DND-41 (cell line): ENCODE measurements around the gene HOXC11.

Source experiments
- CTCF ChIP-seq: IDR thresholded peaks from 2 replicates; pipeline ENCODE4 v1.5.1; 2012; ENCODE audit warnings: borderline replicate concordance, low read length, moderate library complexity, mild to moderate bottlenecking; ENCODE audit not compliant: poor library complexity, severe bottlenecking; ENCODE audit errors: extremely low read depth
- EZH2 ChIP-seq: IDR thresholded peaks from 3 replicates; pipeline ENCODE4 v1.6.1; 2012; ENCODE audit warnings: borderline replicate concordance, low read depth, mild to moderate bottlenecking, moderate library complexity, low read length, inconsistent platforms; ENCODE audit not compliant: severe bottlenecking

GRCh38 chr12:53974084-53975063, 1.4 kb downstream of the HOXC11 start, which contains the start of gene HOTAIR:
- TF ChIP-seq EZH2 (no peak), CTCF (no peak)
